Pancreas (tissue), 10 donors: ENCODE data around the gene NECTIN1. TPM values are rescaled to one million over a fixed set of nuclear protein-coding genes. Genes with fewer than 3 reads are reported as not detected.

Experiments
- ATAC-seq, 4 donors: fragments of 200-7000 bp; cut with Tn5 transposase; one replicate each; pipeline versions ENCODE4 v1.8.0 to v1.9.1; 2020; ENCODE audit warnings: mild to moderate bottlenecking in 4 of 4, moderate library complexity in 4 of 4
- DNase-seq, 6 donors: peaks; one replicate each; pipeline ENCODE4 v3.0.0-alpha.2; 2020
- FAIRE-seq: peaks from 2 replicates; lab custom pipeline; 2012; peaks lifted over from hg19 to GRCh38; lab: Jason Lieb, UNC
- H3K27ac ChIP-seq, 4 donors: fragments of 200-600 bp; sonication (generic); 1 replicate in 3 of 4; 2 replicates in 1 of 4; pipeline versions ENCODE4 v1.5.0 to v1.8.0; 2020
- H3K27me3 ChIP-seq, 4 donors: fragments of 200-600 bp; one replicate each; pipeline ENCODE4 v1.8.0; 2021
- H3K36me3 ChIP-seq, 3 donors: fragments of 200-600 bp; sonication (generic) in 1 of 3; one replicate each; pipeline versions ENCODE4 v1.5.0 to v1.8.0; 2020 to 2021
- H3K4me1 ChIP-seq, 3 donors: fragments of 200-600 bp; one replicate each; pipeline ENCODE4 v1.8.0; 2021
- H3K4me3 ChIP-seq, 4 donors: fragments of 200-600 bp; sonication (generic) in 2 of 4; one replicate each; pipeline versions ENCODE4 v1.5.0 to v1.8.0; 2020 to 2021
- H3K9me3 ChIP-seq, 4 donors: fragments of 200-600 bp; one replicate each; pipeline ENCODE4 v1.8.0; 2021
- CTCF ChIP-seq, 4 donors: fragments of 200-600 bp; sonication (generic) in 3 of 4; IDR thresholded peaks; one replicate each; pipeline versions ENCODE4 v1.5.0 to v1.8.0; 2021; ENCODE audit warnings: antibody characterized with exemption in 4 of 4
- WGBS, 2 donors: extraction: QIAGEN DNeasy Blood & Tissue Kit; methylation state at CpG; one replicate each; pipeline ENCODE4 v1.1.7; 2013; 5-methylcytosine and 5-hydroxymethylcytosine counted together
- intact Hi-C, 3 donors: fragments of 100-400 bp; cut with DNase I; formaldehyde crosslinking; loops; one replicate each; pipeline versions ENCODE4 v1.11.1 to v1.14.2; 2022
- polyA plus RNA-seq, 2 donors: library from polyadenylated mRNA; stranded (reverse); fragments of 200-250 nt; gene quantifications; one replicate each; pipeline ENCODE4 v1.2.3, GENCODE V29; 2013
- total RNA-seq, 6 donors: library from RNA; stranded (reverse); fragmentation: NEBNext Ultra II Directional in 4 of 6; extraction: Animal tissue kit (Norgen Biotek cat#: 25700) in 4 of 6; gene quantifications; one replicate each; pipeline versions ENCODE4 v1.2.1 to v1.2.4, GENCODE V29; 2021 to 2023
- donor health status: healthy with polysubstance abuse.
- donor health status: DM: no; HTN: no; CAD: no; lungs with moderate emphysema.
- donor health status: DM: no; HTN: no; CAD: no.
- donor health status: control.
- donor health status: control.
- donor health status: Bipolar disorder and iron deficiency.
- donor health status: DM: yes; HTN: yes; CAD: no.
- donor health status: DM: no; HTN: no; CAD: no.
- donor health status: DM: no; HTN: no; CAD: no.
- donor health status: DM: yes; HTN: yes; CAD: no.

Gene NECTIN1
- total and polyA plus RNA-seq, 8 donors = 7.9 to 24.7 (median 19.0) TPM

- Histone ChIP-seq H3K27me3 (no peaks in the 10 kb centered on the region), H3K9me3 (no peaks in the 10 kb centered on the region), H3K4me3 (peak overlapping the region; percentile 73 to 86 (median 80)), H3K27ac (peak overlapping the region in 2 of 4 donors; percentile 85), H3K4me1 (peaks cover 0 to 5% (median 0%) of the 10 kb centered on the region in 3 donors), H3K36me3 (no peaks in the 10 kb centered on the region)
- TF ChIP-seq CTCF (IDR thresholded peaks at IDR 0.05) = no peak
- WGBS, 2 donors = 11 to 15% methylated on average over 21 of the region's 21 CpGs
- ATAC-seq = peak; percentile 36 to 64 (median 52)
- intact Hi-C loops = loop anchor here in 2 of 3 donors (5.0 kb wide), 2 partner anchors 58 to 68 kb away; no protein-coding TSS in a partner anchor
- no peak for FAIRE-seq
- peak in 5 of 6 donors; percentile 65 to 73 (median 71) for DNase-seq
These were observed 1.1 kb upstream of the NECTIN1 start for GRCh38 chr11:119729951-119730613.

DNA sequence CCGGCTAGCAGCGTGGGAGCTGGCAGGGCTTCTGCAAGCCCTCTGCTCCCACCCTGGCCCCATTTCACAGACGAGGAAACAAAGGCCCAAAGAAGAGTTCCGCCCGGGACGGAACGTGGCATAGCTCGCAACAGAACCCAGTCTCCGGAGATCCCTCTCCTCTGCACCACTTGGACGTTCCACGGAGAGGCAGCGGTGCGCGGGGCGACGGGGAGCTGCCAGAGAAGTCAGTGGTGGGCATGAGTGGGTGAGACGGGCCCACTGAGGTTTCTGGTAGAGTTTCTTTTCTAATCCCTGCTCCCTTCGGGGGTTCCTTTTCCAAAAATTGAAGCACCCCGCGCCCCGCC lies 554 bp upstream of the NECTIN1 start:
- ATAC-seq = peak; percentile 8 to 26 (median 18)
- Histone ChIP-seq H3K27me3 (no peaks in the 10 kb centered on the region), H3K9me3 (no peaks in the 10 kb centered on the region), H3K4me1 (peaks cover 0 to 5% (median 0%) of the 10 kb centered on the region in 3 donors), H3K4me3 (peak overlapping the region; percentile 73 to 86 (median 80)), H3K27ac (peak overlapping the region; percentile 66 to 85 (median 79)), H3K36me3 (no peaks in the 10 kb centered on the region)
- 1 to 3% methylated on average over 21 of the region's 21 CpGs for WGBS, 2 donors
- FAIRE-seq = no peak
- DNase-seq = peak in 1 of 6 donors; percentile 68
- TF ChIP-seq CTCF (IDR thresholded peaks at IDR 0.05) = no peak
- intact Hi-C loops = loop anchor here in 1 of 3 donors (5.0 kb wide), 1 partner anchor 57 kb away; no protein-coding TSS in a partner anchor

GRCh38 chr11:119728211-119728626 lies 781 bp downstream of the NECTIN1 start:
- Histone ChIP-seq H3K27me3 (no peaks in the 10 kb centered on the region), H3K36me3 (no peaks in the 10 kb centered on the region), H3K27ac (peak overlapping the region; percentile 66 to 85 (median 79)), H3K9me3 (no peaks in the 10 kb centered on the region), H3K4me1 (peaks cover 0 to 5% (median 0%) of the 10 kb centered on the region in 3 donors), H3K4me3 (peak overlapping the region; percentile 73 to 86 (median 80))
- intact Hi-C loops = loop anchor here in 1 of 3 donors (5.0 kb wide), 1 partner anchor 56 kb away; no protein-coding TSS in a partner anchor
- 0 to 1% methylated on average over 27 to 30 of the region's 30 CpGs for WGBS, 2 donors
- no peak for TF ChIP-seq CTCF (IDR thresholded peaks at IDR 0.05)
- ATAC-seq (peak; percentile 13 to 22 (median 21)), FAIRE-seq (no peak), DNase-seq (peak in 5 of 6 donors; percentile 37 to 81 (median 55))

- Histone ChIP-seq H3K4me3 (peak overlapping the region; percentile 73 to 86 (median 80)), H3K27ac (peak overlapping the region; percentile 66 to 85 (median 79)), H3K36me3 (no peaks in the 10 kb centered on the region), H3K4me1 (peaks cover 0 to 6% (median 5%) of the 10 kb centered on the region in 3 donors), H3K27me3 (no peaks in the 10 kb centered on the region), H3K9me3 (no peaks in the 10 kb centered on the region)
- intact Hi-C loops = loop anchor here in 1 of 3 donors (5.0 kb wide), 1 partner anchor 55 kb away; no protein-coding TSS in a partner anchor
- ATAC-seq = peak; percentile 41 to 66 (median 62)
- peak in 3 of 4 donors; percentile 7 to 15 (median 13) for TF ChIP-seq CTCF (IDR thresholded peaks at IDR 0.05)
- DNase-seq = peak; percentile 54 to 86 (median 65)
- 0 to 1% methylated on average over 43 to 48 of the region's 48 CpGs for WGBS, 2 donors
- FAIRE-seq = no peak
These were observed 1.4 kb downstream of the NECTIN1 start for GRCh38 chr11:119727523-119728151.
